Vagina (tissue), 2 donors: ENCODE results near the gene TMEM108.

Experiments
- CTCF ChIP-seq, 3 experiments: fragments of 450-650 bp in 2 of 3; fragments of 200-600 bp in 1 of 3; sonication (generic) in 1 of 3; IDR thresholded peaks; one replicate each; pipeline ENCODE4 v1.5.1; 2017 to 2019; ENCODE audit warnings: antibody characterized with exemption in 3 of 3, mild to moderate bottlenecking in 2 of 3, moderate library complexity in 2 of 3
- POLR2A ChIP-seq, 2 donors: fragments of 450-650 bp; IDR thresholded peaks; one replicate each; pipeline ENCODE4 v1.6.1; 2017; ENCODE audit warnings: antibody characterized with exemption in 2 of 2, mild to moderate bottlenecking in 2 of 2, moderate library complexity in 2 of 2
- POLR2AphosphoS5 ChIP-seq, 2 donors: sonication (generic); formaldehyde crosslinking; IDR thresholded peaks; one replicate each; pipeline ENCODE4 v1.9.0; 2017; ENCODE audit warnings: antibody characterized with exemption in 2 of 2, mild to moderate bottlenecking in 2 of 2, low read depth in 1 of 2; ENCODE audit not compliant: insufficient read depth in 1 of 2

- TF ChIP-seq POLR2A (IDR thresholded peaks at IDR 0.05) (no peak), CTCF (IDR thresholded peaks at IDR 0.05) (no peak), POLR2AphosphoS5 (IDR thresholded peaks at IDR 0.05; ENCODE audit: insufficient read depth in 1 of 2, low read depth in 1 of 2) (no peak)
Measured at GRCh38 chr3:133390715-133391114, 352.5 kb downstream of the TMEM108 start.
